ENCODE data around the gene BMPR1B.

GRCh38 chr4:94947681-94948108, 189.9 kb downstream of the BMPR1B start:
- no peak for TF ChIP-seq POLR2AphosphoS5 (IDR thresholded peaks at IDR 0.05)
- no peak for TF ChIP-seq POLR2A (IDR thresholded peaks at IDR 0.05)
- TF ChIP-seq CTCF (IDR thresholded peaks at IDR 0.05), result no peak

Data from prostate gland (tissue), 2 donors.